Globus pallidus (tissue), 1 donor: Measurements from ENCODE around the gene ATP13A3.

Experiments used
- DNase-seq: peaks from one replicate; pipeline ENCODE4 v3.0.0-alpha.2; 2015; ENCODE audit warnings: low spot score

ATP13A3 gene

DNA sequence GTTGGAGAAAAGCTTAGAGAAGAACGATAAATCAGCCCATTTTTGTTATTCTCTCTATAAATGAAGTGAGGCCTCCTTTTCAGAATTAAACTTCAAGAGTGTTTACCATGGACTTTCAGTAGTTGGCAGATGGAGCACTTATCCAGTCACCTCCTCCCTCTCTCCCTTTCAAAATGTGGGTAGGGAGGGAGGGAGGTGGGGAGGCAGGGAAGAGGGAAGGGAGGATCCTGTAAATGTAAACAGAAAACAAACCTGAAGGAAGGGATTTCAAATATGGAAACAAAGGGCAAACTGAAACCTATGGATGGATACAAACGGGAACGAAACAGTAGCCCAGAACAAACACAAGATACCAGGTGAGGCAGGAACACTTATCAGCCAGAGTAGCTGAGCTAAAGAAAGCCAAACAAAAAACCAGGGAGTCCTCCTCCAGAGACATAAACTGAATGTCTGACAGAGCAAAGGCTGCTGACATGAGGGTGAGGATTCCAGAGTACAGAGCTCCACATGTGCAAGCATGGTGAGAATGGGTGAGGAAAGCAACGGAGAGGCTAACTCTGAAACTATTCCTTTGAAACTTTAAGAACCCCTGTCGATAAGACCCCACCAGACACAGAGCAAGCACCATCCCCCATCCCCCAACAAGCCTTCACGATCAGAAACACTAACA, 46.8 kb downstream of the ATP13A3 start:
- DNase-seq = no peak

DNA sequence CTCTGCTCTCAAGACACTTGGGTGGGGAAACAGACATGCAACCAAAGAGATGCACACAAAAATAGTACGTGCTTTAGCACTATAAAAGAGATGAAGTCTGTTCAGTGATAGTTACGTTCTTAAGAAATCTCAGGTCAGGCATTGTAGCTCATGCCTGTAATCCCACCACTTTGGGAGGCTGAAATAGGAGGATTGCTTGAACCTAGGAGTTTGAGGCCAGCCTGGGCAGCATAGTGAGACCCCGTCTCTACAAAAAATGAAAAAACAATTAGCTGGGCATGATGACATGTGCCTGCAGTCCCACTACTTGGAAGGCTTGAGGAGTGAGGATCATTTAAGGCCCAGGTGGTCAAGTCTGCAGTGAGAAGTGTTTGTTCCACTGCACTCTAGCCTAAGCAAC, 52.3 kb downstream of the ATP13A3 start:
- DNase-seq = no peak

DNA sequence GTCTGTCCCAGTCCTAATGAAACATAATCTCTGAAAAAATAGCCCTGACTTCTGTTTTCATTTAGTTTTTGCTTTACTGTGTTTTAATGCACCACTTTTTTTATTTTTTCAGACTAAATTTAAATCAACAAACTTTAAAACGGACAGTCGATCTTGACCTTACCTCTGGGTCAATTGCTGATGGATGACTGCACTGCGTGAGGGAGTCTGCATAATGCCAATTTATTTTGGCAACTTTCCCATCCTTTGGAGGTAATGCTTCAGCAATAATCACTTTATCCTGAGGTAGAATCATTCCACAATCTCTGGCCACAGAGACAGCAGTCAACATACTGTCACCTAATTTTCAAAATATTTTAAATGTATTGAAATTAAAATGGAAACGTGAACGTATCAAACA, 55.2 kb downstream of the ATP13A3 start:
- no peak for DNase-seq

DNA sequence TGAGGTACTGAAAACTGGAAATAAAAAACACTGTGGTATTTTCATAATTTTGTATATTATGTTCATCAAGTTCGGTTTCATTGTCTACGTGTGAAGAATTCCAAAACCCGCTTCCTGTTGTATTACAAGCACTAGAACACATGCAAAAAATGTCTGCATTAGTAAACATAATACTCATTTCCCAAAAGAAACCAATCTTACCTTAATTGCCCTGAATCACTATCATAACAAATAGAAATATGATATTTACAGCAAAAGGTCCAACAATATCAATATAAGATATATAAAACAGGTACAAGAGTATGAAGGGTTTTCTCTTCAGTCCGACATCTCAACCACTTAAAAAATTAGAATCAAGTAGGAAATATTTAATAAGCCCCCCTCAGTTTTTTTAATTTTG, 61.4 kb downstream of the ATP13A3 start:
- no peak for DNase-seq

DNA sequence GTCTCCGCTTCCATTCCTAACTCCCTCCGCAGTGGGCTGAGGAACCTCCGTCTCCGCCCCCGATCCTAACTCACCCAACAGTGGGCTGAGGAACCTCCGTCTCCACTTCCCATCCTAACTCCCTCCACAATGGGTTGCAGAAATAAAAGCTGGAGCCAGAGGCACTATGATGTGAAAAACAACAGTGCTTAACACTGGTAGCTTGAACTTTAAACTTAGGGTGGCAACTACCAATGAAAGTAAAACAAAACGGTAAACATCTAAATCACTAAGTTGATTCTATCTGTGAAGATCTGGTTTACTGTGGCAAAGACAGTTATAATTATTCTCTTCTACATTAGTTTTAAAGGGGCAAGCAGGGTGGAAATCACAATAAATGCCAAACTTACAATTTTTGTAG, 61.8 kb downstream of the ATP13A3 start:
- DNase-seq = no peak

DNA sequence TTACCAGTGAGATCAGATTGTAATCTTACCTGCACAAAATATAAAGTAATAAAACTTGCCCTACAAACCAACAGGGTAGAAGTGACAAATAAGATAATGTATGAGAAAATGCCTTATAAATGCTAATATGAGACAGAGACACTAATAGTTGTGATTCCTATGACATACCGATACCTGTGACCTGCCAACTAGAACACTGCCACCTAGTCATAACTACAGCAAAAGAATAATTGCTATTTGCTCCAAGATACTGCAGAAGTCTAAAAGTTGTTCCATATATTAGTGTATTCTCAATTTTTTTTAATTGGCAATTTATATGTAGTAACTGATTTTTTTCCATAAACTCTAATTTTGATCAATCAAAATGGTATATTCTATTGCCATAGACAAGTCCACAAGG, 62.4 kb downstream of the ATP13A3 start:
- DNase-seq = no peak

DNA sequence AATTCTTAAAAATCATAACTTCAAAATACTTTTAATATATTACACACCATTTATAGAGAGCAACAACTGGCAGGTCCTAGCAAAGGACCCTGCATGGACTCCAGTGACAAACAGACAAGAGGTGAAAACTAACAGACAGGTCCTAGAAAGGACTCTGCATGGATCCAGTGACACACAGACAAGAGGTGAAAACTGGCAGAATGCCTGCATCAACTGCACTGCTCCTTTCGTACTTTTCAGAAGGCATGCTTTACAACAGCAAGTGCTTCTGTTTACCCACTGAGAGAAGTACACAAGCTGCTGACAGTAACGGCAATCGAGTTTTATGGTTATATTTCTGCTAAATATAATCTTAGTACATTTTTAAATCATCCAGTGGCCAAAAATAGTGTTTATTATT, 63.5 kb downstream of the ATP13A3 start:
- no peak for DNase-seq

DNA sequence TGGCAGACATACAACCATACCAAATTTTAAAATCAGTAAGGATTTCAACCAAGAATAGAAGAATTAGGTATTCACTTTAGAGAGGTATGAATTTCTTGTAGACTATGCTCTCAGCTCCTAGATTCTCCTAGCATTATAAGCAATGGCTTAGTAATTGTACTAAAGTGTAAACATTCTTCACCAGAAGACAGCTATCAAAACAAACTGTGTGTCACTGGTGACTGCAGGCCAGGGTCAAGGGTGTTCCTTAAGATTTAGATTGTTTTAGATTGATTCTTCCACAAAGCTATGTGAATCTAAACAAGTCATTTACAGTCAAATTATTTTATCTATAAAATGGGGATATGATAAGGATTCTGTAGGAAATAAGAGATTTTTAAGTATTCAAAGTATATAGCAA, 64.6 kb downstream of the ATP13A3 start:
- DNase-seq = no peak

DNA sequence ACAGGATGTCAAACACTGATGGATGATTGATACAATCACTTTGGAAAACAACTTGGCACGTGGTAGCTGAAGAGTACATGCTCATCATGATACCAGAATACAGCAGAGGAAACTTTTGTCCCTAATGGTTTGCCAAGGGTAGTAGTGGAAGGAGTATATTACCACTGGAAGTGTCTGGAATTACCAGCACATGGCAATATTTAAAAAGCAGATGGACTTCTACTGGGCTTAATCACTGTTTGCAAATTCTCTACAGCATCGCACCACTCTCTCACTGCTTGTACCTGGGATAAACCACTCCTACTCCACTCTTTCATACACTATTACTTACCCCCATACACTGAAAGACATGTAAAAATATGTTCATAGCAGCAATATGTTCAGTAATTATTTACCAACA, 68.1 kb downstream of the ATP13A3 start:
- no peak for DNase-seq

DNA sequence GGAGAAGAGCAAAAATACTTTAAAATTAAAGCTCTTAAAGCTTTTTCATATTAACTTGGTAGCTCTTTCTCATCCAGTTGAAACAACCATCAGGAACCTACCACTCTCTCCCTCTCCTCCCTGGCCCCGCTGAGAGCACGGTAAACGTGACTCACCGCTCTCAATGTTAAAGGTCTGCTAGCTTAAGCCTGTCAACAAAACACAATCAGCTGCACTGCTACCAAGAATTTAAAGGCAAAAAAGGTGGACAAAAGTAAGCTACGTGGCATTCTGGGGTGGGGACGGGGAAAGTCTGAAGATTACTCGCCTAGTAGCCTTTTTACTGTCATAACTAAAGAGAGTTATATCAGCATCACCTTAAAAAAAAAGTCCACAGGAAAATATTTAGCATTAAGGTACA, 79.4 kb downstream of the ATP13A3 start:
- no peak for DNase-seq

DNA sequence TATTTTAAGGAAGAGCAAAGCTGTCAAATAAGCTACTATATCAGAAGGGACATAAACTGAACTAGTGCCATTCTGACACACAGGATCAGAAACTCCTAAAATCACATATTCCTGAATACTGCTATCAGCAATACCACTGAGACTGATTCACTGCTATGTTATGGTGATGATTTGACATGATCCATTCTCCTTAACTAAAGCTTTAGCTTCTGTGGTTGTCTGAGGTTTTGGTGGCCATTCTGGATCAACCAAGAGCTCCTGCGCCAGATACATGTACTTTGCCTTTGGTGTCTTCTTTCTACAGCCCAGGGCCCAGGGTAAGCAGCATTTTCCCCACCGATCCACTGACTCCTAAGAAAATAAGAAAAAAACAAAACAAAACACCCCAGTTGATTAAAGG, 81.0 kb downstream of the ATP13A3 start:
- no peak for DNase-seq

DNA sequence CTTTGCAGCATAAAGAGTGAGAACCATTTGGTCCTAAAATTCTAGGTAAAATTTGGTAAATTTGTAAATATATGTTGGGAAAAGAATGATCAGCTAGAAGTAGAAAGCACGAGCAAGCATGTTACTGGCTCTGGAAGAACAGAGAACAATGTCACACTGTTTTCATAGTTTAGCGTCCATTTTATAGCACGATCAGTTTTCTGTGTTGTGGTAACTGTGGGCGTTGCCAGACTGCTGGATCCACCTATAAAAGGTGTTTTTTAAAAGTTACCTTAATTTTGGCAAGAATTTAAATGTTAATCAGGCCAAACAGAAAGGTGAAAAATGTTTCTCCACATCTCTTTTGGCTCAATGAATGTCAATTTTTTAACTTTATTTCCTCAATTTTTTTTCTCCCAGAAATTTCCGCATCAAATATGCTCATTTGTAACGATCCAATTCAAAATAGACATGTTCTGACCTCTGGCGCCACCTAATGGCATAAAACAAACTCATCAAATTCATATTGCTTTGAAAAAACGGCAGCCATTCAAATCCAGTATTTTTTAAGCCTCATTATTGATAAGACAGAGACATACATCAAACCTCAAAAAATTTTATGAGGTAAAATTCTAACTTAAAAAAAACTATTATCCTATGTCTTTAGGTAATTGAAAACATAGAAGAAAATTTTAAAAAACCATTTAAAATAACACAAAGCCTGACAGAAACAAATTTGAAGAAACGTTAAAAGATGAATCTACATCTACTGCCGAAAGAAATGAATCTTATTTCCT, 82.2 kb downstream of the ATP13A3 start:
- DNase-seq = peak; percentile 55

DNA sequence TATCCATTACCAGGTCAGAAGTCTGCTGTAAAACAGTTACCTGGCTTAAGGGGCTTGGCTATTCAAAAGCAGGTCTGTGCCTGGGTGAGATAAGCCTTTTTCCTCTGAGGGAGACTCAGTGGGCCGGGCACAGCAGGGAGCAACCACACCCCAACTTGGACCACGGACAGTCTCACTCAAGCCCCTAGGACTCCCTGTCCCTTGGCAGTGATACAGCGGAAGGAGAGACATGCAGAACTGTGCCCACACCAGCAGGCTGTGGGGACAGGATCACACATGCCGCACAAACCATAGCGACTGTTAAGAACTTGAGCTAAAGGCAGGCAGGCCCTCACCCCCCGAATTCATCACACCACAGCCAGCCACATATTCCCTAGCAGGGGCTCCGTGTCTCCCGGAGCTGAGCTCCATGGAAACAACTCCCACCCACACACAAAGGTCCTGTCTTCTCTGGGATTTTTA, 84.9 kb downstream of the ATP13A3 start:
- no peak for DNase-seq

DNA sequence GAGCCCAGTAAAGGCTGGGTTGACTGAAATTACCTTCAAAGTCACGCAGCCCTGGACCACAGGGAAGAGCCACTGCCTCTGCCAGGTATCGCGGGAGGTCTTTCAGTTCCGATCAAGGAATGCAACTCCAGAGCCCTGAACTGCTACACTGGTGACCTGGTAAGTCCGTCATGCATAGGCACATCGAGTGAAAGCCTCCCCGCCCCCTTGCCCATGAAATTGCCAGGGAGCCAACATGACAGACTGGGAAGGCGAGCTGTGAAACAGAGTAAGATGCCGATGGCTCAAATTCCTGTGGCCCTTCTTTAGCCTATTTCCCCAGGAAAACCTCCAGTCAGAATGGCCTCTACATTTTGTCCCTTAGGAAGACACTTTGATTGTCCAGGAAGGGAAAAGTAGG, 85.5 kb downstream of the ATP13A3 start:
- DNase-seq = no peak

DNA sequence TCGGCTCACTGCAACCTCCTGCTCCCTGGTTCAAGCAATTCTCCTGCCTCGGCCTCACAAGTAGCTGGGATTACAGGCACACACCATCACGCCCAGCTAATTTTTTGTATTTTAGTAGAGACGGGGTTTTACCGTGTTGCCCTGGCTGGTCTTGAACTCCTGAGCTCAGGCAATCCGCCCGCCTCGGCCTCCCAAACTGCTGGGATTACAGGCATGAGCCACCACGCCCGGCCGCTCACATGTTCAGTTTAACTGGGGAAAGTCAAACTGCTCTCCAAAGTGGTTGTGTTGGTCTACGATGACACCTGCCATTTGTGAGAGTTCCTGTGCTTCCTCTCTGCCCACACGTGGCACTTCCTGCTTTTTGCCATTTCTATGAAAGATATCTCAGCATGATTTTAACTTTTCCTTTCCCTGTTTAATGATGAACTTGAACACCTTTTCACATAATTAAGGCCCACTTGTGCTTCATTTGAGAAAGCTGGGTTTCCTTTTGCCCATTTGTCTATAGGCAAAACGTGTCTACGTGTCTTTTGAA, 86.9 kb downstream of the ATP13A3 start:
- no peak for DNase-seq

DNA sequence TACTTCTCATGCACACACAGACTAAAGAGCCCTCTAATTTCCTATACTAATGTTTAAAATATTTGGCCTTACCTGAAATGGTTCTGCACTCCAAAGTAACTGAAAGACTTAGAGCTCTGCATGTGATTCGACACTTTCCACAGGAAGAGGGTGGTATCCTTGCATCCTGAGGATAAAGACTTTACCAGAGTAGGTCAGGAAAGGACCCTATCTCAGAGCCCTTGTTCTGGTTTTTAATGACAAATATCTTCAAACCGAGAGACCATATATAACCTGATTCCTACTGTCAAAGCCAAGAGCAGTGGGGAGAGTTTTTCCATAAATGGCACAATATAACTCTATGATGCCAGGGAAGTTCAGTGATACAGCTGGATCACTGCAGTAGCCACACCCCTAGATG, 87.6 kb downstream of the ATP13A3 start, which contains the start of gene GP5:
TSS of gene GP5 (minus strand) at position 101 of the 400 bp plus-strand sequence. CDS start 984 bp downstream, outside the sequence.
- no peak for DNase-seq

DNA sequence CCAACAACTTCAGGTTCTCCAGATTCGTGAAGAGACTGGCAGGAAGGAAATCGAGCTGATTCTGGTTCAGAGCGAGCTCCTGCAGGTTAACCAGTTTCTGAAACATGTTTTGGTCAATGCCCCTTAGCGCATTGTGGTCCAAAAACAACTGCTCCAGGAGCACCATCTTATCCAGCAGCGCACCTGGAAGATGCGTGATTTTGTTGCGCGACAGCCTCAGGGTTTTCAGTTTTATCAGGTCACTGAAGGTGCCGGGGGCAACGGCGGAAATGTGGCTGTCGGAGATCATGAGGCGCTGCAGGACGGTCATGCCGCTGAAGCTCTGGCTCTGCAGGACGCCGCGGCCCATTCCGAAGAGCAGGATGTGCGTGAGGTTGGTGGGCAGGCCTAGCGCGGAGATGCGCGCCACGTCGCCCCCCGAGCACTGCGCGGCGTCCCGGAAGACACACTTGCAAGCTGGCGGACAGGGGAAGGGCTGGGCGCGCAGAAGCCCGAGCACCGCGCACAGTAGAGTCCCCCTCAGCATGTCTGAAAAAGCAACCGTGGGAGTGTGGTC, 89.0 kb downstream of the ATP13A3 start:
- DNase-seq = no peak

DNA sequence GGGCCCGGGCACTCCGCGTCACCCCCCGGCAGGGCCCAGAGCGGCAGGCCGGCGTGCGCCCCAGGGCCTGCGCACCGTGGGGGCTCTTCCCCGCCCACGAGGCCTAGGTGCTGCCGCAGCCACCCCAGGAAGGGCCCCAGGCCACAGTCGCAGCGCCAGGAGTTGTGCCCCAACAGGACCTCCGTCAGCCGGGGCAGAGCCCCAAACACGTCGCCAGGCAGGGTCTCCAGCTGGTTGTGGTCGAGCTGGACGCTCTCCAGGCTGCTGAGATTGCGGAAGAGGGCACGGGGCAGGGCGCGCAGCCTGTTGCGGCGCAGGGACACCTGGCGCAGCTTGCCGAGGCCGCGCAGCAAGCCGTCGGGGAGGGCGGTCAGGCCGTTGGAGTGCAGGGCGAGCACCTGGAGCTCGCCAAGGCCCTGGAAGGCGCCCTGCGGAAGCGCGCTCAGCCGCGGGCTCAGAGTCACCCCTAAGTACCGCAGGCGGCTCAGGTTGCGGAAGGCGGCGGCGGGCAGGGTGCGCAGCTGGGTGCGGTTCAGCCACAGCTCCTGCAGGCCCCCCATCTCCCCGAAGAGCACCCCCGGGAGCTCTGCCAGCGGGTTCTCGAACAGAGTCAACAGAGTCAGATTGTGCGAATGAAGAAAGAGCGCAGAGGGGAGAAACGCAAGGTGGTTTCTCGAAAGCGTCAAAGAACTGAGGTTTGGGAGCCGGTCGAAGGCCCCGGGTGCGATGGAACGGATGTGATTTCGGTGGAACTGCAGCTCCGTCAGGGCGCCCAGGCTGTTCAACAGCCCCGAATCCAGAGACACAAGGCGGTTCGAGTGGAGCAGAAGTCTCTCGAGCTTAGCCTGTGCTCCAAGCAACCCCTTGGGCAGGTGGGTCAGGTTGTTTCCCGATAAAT, 89.7 kb downstream of the ATP13A3 start:
- DNase-seq = no peak

DNA sequence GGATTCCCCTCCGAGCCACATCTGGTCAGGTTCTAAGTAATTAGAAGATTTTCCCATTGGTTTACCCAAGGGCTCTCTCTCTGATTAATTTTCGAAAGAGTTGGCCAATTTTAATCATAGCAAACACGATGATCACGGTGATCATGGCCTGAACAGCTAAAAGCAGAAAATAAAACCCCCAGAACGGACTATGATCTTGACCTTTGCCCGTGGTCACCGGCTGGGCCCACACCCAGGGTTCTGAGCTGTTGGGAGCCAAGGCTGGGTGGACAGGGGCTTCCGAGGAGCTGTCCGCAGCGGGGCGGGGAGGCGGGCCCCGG, 90.3 kb downstream of the ATP13A3 start:
- DNase-seq = no peak

DNA sequence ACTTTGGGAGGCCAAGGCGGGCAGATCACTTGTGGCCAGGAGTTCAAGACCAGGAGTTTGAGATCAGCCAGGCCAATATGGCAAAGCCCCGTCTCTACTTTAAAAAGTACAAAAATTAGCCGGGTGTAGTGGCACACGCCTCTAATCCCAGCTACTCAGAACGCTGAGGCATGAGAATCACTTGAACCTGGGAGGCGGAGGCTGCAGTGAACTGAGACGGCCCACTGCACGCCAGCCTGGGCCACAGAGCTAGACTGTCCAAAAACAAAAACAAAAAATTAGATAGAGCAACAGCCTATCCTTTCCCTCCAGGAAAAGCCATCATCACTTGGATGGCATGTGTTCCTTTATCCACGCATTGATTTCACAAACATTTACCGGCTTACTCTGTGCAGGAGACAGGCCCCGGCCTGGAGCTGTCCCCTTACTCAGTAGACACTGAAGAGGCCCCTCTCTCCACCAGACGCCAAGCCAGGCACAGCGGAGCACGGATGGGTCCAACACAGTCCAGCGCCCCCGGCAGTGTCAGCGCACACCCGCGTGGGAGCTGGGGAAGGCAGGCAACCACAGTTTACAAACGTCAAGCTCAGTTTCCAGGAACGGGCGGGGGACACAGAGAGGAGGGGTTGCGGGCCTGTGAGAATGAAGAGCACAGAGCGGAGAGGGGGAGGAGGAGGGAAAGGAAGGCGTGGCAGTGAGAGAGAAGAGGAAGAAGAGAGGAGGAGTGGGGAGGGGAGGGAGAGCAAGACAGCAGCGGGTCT, 90.8 kb downstream of the ATP13A3 start:
- no peak for DNase-seq

DNA sequence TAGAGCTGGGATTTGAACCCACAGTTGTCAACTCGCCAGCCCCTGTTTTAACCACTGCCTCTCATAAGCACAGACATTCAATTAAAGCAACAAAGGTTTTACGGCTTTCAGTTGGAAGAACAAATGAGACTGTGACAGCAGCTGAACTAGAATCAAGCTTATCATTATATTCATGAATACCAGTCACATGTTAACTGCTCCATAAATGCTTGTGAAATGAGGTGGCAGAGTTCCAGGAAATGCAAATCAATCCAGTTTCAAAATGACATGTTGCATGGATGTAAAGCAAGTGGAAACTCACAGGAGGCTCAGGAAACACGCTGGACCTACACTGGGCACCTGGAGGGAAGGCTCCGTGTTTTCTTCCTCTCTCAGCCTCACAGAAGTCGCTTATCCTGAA, 91.6 kb downstream of the ATP13A3 start:
- DNase-seq = no peak
